Measurements from ENCODE around the gene GATA6.

- no peak for TF ChIP-seq ZNF788 (CRISPR knock-in tag; IDR thresholded peaks at IDR 0.05; ENCODE audit: borderline replicate concordance)
- no peak for TF ChIP-seq MXI1 (IDR thresholded peaks at IDR 0.05; ENCODE audit: borderline replicate concordance, low read depth, low read length)
- no peak for TF ChIP-seq ZNF552 (CRISPR knock-in tag; IDR thresholded peaks at IDR 0.05; ENCODE audit: borderline replicate concordance)
These were observed 54.6 kb downstream of the GATA6 start for GRCh38 chr18:22223965-22224322.
